Measurements from ENCODE around the gene ITPRIPL2.

GRCh38 chr16:19105131-19105530 lies 8.6 kb upstream of the ITPRIPL2 start:
- no peak for TF ChIP-seq CTCF (IDR thresholded peaks at IDR 0.05)
- no peak for TF ChIP-seq POLR2A (IDR thresholded peaks at IDR 0.05)
